Activated CD4-positive, alpha-beta T cell treated with anti-CD3 and anti-CD28 coated beads, Interleukin-2, Interleukin-6, amounts not matched to agents 100 ng/mL and 50 ng/mL, durations not matched to agents 16 hours and 8 hours (primary cell): ENCODE data around the gene GNAO1.
A peak's percentile ranks its signal among the peaks of the same experiment; 100 is the strongest.

Experiments used
- DNase-seq: peaks from one replicate; pipeline ENCODE4 v3.0.0-alpha.2; 2020

GNAO1 gene

DNA sequence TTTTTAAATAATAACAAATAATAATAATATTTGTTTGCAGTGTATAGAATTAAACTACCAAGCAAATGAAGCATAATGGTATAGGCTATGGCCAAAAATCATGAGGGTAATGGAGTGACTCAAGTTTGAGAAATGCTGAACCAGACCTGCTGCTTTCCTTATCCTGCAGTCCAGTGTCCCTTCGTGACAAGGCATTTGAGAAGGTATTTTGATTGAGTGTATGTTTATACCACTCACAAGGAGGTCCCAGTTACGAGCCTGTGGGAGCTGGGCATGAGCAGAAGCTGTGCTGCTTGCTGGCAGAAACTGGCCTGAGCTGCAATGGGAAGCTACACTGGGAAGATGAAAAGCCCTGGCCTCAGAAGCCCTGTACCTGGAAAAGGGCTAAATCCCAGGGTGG lies 50.3 kb downstream of the GNAO1 start:
- no peak for DNase-seq

- no peak for DNase-seq
Measured at GRCh38 chr16:56242740-56243139, 51.5 kb downstream of the GNAO1 start.

GRCh38 chr16:56244612-56245011 lies 53.3 kb downstream of the GNAO1 start:
- no peak for DNase-seq

DNA sequence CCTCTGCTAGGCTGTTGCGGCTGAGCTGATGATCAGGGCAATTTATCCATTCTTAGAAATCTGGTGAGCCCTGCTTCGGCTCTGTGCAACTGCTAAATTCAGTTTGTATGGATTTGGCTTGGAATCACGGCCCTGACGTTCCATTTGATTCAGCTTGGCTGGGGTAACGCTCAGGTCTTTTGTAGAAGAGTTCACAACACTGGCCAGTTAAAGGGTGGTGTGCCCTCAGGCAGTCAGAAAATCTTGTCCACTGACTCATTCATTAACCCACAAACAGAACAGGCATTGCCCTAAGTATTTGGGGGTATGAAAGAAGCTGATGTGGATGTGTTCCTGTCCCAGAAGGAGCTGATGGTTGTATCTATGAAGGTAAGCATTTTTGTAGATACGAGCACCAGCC lies 53.9 kb downstream of the GNAO1 start:
- no peak for DNase-seq

DNA sequence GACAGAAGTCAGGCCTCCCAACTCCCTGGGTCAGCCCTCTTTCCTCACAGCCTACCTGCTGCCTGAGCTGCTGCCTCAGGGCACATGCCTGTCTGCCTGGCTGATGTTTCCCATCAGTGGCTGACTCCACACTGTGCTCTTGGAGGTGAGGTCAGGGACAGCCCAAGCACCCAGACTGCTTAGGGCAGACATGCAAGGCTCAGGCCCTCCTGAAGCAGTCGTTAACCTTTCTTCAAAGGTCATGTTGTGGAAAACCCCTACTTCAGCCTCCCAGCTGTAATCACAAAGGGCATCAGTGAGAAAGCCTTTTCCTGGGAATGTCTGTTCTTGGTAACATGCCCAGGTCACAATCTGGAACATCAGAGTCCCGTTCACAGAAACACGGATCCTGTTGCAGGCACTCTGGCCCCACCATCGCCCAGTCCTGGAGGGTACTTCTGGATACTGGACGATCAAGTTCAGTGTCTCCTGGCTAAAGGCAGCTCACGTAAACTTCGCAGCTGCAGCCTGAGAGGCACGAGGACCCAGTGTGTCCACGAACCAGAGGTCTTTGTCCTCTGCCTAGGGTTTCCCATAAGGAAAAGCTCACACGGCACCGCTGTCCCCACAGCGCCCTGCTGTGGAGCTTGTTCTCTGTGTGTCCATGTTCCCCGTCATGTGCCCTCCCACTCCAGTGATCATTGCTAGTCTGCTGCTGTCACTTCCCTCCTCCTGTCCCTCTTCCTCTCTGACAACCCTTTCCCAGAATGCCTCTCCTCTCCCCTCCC lies 54.9 kb downstream of the GNAO1 start:
- no peak for DNase-seq

GRCh38 chr16:56247018-56247417 lies 55.7 kb downstream of the GNAO1 start:
- no peak for DNase-seq

DNA sequence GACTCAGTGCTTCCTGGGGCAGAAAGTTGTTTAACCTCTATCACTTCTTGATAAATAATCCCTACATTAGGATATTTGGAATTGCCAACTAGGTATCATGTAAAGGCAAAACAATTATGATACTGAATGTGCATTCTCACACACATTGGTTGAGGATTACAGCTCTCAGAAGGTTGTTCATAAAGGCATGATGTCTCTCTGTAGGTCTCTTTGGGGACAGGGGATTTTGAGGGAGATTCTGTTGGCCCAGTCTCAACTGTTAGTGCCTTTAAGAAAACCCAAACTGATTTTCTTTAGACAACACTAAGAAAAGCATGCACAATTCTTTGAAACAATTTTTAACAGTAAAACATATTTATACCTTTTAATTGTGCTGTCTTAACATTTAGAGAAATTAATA lies 56.5 kb downstream of the GNAO1 start:
- no peak for DNase-seq

GRCh38 chr16:56252835-56253234 lies 61.5 kb downstream of the GNAO1 start:
- DNase-seq: no peak

GRCh38 chr16:56255904-56256303 lies 64.6 kb downstream of the GNAO1 start:
- DNase-seq: no peak

DNA sequence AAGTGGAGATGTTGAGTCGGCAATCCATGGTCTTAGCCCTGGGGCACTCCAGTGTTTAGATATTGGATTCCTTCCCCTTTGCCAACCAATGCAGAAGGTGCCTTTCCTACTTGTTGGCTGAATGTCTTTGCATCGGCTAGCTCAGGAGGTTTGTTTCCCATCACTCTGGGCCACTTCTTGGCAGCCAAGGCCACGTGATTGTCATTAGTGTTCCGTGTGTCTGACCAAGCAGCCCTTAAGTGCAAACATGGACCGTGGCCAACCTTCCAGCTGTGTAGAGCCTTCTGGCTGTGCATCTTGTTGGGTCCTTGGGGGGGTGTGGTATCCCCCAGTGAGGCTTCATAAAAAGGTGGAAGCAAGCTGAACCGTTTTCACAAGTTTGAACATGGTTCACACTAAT lies 66.0 kb downstream of the GNAO1 start:
- DNase-seq: no peak

GRCh38 chr16:56257666-56258342 lies 66.5 kb downstream of the GNAO1 start:
- no peak for DNase-seq

DNA sequence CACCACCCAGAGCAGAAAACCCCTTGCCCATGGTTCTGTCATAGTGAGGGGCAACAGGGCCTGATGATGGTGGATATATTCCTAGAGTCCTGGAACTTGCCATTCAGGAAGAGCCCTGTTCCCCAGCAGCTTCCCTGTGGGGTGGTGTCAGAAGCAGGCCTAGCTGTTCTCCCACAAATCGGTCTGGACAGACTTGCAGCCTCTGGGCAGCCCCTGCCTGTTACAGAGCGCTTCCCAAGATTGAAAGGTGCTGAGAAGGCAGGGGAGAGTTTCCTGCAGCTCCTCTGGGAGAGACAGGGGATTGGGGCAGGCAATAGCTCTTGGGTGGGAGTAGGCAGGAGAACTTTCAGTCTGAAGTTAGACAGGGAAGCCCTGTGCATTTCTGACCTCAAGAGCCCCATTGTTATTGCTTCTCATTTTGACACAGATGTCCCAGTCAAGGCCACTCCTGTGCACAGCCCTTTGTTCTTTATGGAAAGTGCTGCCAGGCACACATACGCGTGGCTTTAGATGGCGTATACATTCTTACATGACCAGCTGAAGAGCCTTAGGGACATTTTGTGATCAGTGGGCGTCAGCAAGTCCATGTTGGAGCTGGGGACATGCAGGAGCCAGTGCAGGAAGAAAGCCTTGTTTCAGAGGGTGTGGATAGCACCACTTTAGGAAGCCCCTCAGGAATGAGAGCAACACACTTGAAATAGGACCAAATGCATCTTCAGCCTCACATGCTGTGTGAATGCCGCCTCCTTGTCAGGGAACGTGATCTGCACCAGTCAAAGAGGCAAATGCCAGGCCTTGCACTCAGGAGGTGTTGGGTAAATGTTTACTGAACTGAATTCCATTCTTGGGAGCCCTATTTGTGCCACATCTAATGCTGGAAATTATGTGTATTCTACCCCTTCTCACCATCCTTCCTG lies 67.5 kb downstream of the GNAO1 start:
- no peak for DNase-seq

- DNase-seq: no peak
Measured at GRCh38 chr16:56259425-56259779, 68.1 kb downstream of the GNAO1 start.

DNA sequence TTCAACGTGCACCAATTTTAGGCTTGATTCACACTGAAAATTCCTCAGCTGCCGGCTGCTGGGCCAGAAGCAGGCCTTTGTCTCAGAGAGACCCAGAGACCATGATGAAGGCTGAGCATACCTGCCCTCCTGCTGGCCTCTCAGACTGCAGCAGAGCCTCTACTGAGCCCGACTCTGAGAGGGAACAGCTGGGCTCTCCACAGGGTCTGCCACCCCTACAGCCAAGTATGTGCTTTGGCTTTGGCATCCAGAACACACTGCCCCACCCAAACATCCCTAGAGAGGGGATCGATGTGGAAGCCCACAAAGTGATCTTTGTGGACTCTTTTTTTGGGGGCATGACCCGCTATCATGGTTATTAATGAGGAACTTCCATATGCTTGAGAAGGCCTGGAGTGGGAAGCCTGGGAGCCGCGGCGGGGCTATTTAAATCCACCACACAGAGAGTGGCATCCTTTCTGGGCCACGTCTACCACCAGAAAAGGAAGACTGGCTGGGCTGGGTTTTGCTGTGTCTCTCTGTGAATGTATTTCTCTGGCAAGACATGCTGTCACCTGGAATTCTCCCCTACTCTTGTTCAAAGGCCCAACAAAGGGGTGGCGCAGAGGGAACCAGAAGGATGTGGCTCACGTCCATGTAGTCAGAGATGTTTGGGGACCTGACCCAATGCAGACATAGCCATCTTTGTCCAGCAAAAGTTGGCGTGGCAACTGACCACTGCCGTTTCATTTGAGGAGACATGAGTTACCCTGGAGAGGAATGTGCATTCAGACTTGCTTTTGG lies 69.3 kb downstream of the GNAO1 start:
- DNase-seq: no peak

DNA sequence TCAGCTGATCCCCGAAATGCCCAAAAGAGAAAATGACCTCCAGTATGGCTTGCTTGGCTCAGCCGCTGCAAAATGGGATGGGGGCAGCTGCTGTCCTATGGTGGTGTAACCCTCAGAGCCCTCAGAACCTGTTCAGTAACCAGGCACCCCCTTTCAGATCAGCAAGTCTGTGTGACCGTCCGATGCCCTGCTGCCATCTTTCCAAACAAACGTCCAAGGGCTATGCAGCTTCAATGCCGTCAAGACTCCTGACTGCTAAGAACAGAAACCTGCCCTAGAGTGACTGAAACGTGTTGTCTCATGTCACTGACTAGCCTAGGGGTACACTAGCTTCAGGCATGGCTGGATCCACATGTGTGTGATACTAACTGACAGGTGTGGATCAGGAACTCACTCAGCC lies 70.4 kb downstream of the GNAO1 start:
- no peak for DNase-seq

- DNase-seq: peak; percentile 10
Measured at GRCh38 chr16:56262148-56262547, 70.9 kb downstream of the GNAO1 start.

DNA sequence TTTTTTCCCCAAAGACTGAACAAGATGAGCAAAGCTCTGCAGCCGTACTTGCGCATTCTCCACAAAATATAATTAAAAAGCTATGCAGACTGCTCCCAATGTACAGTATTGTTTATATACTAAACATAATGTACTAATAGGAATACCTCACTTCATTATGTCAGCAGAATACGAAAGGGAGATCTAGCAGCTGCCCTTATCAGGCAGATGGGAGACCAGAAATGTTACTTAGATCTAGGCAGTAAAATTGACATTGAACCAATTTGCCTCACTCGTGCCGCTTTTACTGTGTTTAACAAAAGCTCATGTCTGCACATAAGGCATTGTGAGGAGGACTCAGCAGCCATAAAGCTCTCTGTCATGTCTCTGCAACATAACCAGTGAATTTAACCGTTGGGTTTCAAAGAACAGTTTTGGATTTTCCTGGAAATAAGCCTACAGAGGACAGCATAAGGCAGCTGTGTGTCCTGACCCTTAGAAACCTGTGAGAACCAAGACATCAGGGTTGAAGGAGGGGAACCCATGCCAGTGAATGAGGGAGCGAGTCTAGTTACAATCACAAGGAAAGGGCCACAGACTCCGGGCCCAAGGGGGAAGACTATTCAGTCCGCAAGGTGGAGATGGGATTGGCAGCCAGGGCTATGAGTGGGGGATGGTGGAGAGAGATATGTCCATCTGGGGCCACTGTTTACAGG lies 71.4 kb downstream of the GNAO1 start:
- no peak for DNase-seq

GRCh38 chr16:56263711-56264608 lies 72.7 kb downstream of the GNAO1 start:
- DNase-seq: no peak

DNA sequence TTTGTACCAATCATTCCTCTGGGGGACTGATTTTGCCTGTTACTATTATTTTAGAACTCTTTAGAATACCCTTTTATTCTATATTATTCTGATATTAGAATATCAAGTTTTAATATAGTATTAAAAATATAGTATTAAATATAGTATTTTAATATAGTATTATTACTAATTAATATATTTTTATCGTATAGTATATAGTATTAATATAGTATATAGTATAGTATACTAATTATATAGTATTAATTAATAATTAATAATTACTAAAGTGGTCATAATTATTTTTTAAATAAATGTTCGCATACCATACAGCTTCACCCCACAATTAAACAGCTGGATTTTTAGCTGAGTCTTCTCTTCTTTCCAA lies 73.3 kb downstream of the GNAO1 start:
- DNase-seq: no peak

DNA sequence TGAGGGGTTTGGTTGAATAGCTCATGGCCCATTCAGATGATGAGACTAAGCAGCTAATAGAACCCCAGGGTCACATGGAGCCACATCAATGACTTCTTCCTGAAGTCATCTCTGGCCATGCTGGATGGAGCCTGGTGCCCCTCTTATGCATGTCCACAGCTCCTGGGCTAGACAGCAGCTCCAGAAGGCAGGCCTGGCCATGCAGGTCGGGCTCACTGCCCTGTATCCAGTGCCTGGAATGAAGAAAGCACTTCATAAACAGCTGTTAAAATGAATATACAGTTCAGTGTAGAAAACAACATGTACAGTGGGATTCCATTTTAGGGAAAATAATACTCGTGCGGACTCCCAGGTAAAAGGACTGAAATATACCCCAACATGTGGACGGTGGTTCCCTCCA lies 73.9 kb downstream of the GNAO1 start:
- DNase-seq: no peak

DNA sequence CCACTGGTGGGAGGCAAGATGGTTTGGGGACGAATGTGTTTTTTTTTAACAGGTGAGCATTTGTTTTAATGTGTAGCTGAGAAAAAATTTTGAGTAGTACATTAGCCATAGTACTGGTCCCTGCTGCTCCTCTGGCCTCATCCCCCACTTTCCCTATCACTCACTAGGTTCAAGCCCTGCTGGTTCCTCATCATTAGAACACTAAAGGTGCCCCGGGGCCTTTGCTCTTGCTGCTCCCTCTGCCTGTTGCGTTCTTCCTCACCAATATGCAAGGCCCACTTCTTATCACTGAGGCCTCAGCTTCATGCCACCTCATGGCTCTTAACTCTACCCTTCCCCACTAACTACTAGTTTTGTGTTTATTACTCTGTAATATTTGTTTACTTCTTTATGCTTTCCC lies 74.5 kb downstream of the GNAO1 start:
- no peak for DNase-seq
